HepG2 (cell line): ENCODE results near the gene RASL12. TPM values are rescaled to one million over a fixed set of nuclear protein-coding genes. Genes with fewer than 3 reads are reported as not detected.

Experiments used
- ATAC-seq: fragments of 200-7000 bp; cut with Tn5 transposase; 3 replicates; pipeline ENCODE4 v1.9.1; 2020; ENCODE audit warnings: mild to moderate bottlenecking, moderate library complexity
- BruUV-seq: library from RNA; stranded (reverse); fragments of 400-500 nt; replicated peaks from 2 replicates; lab custom pipeline; 2021; lab: Mats Ljungman, UMichigan
- CTCF ChIA-PET: fragments of 300-600 bp; formaldehyde crosslinking; extraction: SDS; loops from one replicate; lab custom pipeline; 2021; ENCODE audit warnings: low total read pairs, inconsistent platforms, low intra/inter-chr PET ratio; lab: Yijun Ruan, JAX
- POLR2A ChIA-PET: fragments of 350-600 bp; sonication (Branson Sonifier 250); formaldehyde crosslinking; loops from one replicate; lab custom pipeline; 2020; ENCODE audit warnings: antibody characterized with exemption, inconsistent platforms; lab: Yijun Ruan, JAX
- DNase-seq: peaks from one replicate; pipeline ENCODE4 v3.0.0-alpha.2; 2015; ENCODE audit warnings: low spot score
- FAIRE-seq: peaks from 3 replicates; lab custom pipeline; 2011; peaks lifted over from hg19 to GRCh38; lab: Jason Lieb, UNC
- H2AFZ ChIP-seq: one replicate; pipeline ENCODE4 v1.6.1; 2011; ENCODE audit warnings: low read length, inconsistent platforms
- H3K27ac ChIP-seq: fragments of 300-600 bp; 3 replicates; pipeline ENCODE4 v1.8.0; 2011; ENCODE audit warnings: mixed run types, mild to moderate bottlenecking, mixed read lengths, low read length, inconsistent platforms; ENCODE audit not compliant: insufficient read depth; ENCODE audit errors: extremely low read length
- H3K27me3 ChIP-seq, 2 experiments: fragments of 200-600 bp in 1 of 2; 2 replicates in 1 of 2; 3 replicates in 1 of 2; pipeline versions ENCODE4 v1.6.0 to v1.8.0; 2011; ENCODE audit warnings: low read length in 2 of 2, mild to moderate bottlenecking in 2 of 2, moderate library complexity in 2 of 2, inconsistent platforms in 1 of 2; ENCODE audit not compliant: insufficient read depth in 2 of 2, control insufficient read depth in 1 of 2
- H3K36me3 ChIP-seq, 2 experiments: fragments of 200-600 bp in 1 of 2; replicated peaks in 1 of 2; 2 replicates in 1 of 2; 3 replicates in 1 of 2; pipeline versions ENCODE4 v1.5.1 to v1.8.0; 2011; ENCODE audit warnings: low read length in 2 of 2, inconsistent platforms in 1 of 2; ENCODE audit not compliant: insufficient read depth in 2 of 2, control insufficient read depth in 1 of 2
- H3K4me1 ChIP-seq: 2 replicates; pipeline ENCODE4 v1.5.1; 2012; ENCODE audit warnings: low read length, inconsistent platforms; ENCODE audit not compliant: insufficient read depth
- H3K4me2 ChIP-seq: 2 replicates; pipeline ENCODE4 v1.6.0; 2011; ENCODE audit warnings: low read depth, low read length, inconsistent platforms
- H3K4me3 ChIP-seq, 3 experiments: fragments of 200-600 bp in 1 of 3; sonication (generic), shearing (Covaris generic) in 1 of 3; replicated peaks in 1 of 3; 2 replicates each; pipeline ENCODE4 v1.5.1; 2011 to 2016; ENCODE audit warnings: low read length in 3 of 3, inconsistent platforms in 2 of 3, low read depth in 2 of 3, mild to moderate bottlenecking in 2 of 3, control low read depth in 1 of 3, mixed read lengths in 1 of 3; ENCODE audit not compliant: insufficient read depth in 1 of 3
- H3K79me2 ChIP-seq: one replicate; pipeline ENCODE4 v1.6.1; 2011; ENCODE audit warnings: low read length, inconsistent platforms; ENCODE audit not compliant: insufficient read depth
- H3K9ac ChIP-seq: 2 replicates; pipeline ENCODE4 v1.6.0; 2011; ENCODE audit warnings: mild to moderate bottlenecking, low read depth, low read length, inconsistent platforms; ENCODE audit not compliant: insufficient read depth
- H3K9me3 ChIP-seq: 2 replicates; pipeline ENCODE4 v1.5.1; 2012; ENCODE audit warnings: mild to moderate bottlenecking, low read length
- H4K20me1 ChIP-seq: 2 replicates; pipeline ENCODE4 v1.6.0; 2011; ENCODE audit warnings: inconsistent platforms, mild to moderate bottlenecking, low read length, moderate library complexity; ENCODE audit not compliant: insufficient read depth
- BHLHE40 ChIP-seq: IDR thresholded peaks from 2 replicates; pipeline ENCODE4 v1.6.1; 2011; ENCODE audit warnings: low read length, improper control_type of control experiment
- CHCHD3 ChIP-seq: sonication (generic); formaldehyde crosslinking; IDR thresholded peaks from 2 replicates; pipeline ENCODE4 v1.8.0; 2022; ENCODE audit warnings: mild to moderate bottlenecking, missing genetic modification reagents, moderate library complexity
- CREB1 ChIP-seq, 2 experiments: fragments of 450-650 bp in 1 of 2; IDR thresholded peaks; 2 replicates each; pipeline ENCODE4 v1.6.1; 2016 to 2017; ENCODE audit warnings: control low read depth in 1 of 2, mild to moderate bottlenecking in 1 of 2, missing compliant biosample characterization in 1 of 2, missing genetic modification characterization in 1 of 2
- CTCF ChIP-seq: sonication (generic); formaldehyde crosslinking; IDR thresholded peaks from 2 replicates; pipeline ENCODE4 v1.5.0; 2020; ENCODE audit warnings: mild to moderate bottlenecking, missing genetic modification reagents, moderate library complexity
- DDIT3 ChIP-seq: sonication (generic); formaldehyde crosslinking; IDR thresholded peaks from 2 replicates; pipeline ENCODE4 v1.4.0; 2020; ENCODE audit warnings: mild to moderate bottlenecking, missing genetic modification reagents
- FOSL2 ChIP-seq: sonication (generic); formaldehyde crosslinking; IDR thresholded peaks from 2 replicates; pipeline ENCODE4 v1.4.0; 2020; ENCODE audit warnings: missing genetic modification reagents
- GATA4 ChIP-seq: sonication (generic); IDR thresholded peaks from 2 replicates; pipeline ENCODE4 v1.6.1; 2016; ENCODE audit warnings: antibody characterized with exemption, low read depth, borderline replicate concordance
- LBX2 ChIP-seq: sonication (generic); formaldehyde crosslinking; IDR thresholded peaks from 2 replicates; pipeline ENCODE4 v1.5.0; 2020; ENCODE audit warnings: missing genetic modification reagents, mild to moderate bottlenecking, borderline replicate concordance
- MLLT10 ChIP-seq: sonication (generic); formaldehyde crosslinking; IDR thresholded peaks from 2 replicates; pipeline ENCODE4 v1.4.0; 2020; ENCODE audit warnings: missing genetic modification reagents
- NR1H2 ChIP-seq: sonication (generic); formaldehyde crosslinking; IDR thresholded peaks from 2 replicates; pipeline ENCODE4 v1.8.1; 2022; ENCODE audit warnings: low read depth, missing genetic modification reagents, borderline replicate concordance
- PAWR ChIP-seq: sonication (generic); formaldehyde crosslinking; IDR thresholded peaks from 2 replicates; pipeline ENCODE4 v1.4.0; 2020; ENCODE audit warnings: missing genetic modification reagents, mild to moderate bottlenecking, borderline replicate concordance
- PHB2 ChIP-seq: fragments of 450-650 bp; IDR thresholded peaks from 2 replicates; pipeline ENCODE4 v1.6.1; 2018; ENCODE audit not compliant: partially characterized antibody
- SNAI1 ChIP-seq: sonication (generic); formaldehyde crosslinking; IDR thresholded peaks from 2 replicates; pipeline ENCODE4 v1.5.0; 2020; ENCODE audit warnings: mild to moderate bottlenecking, missing genetic modification reagents, borderline replicate concordance
- SOX5 ChIP-seq: IDR thresholded peaks from 2 replicates; pipeline ENCODE4 v1.6.1; 2016; ENCODE audit warnings: borderline replicate concordance
- SRSF4 ChIP-seq: fragments of 200-400 bp; formaldehyde crosslinking; IDR thresholded peaks from one replicate; pipeline ENCODE4 v1.6.1; 2018; ENCODE audit warnings: mild to moderate bottlenecking, low read depth, low read length, moderate library complexity; ENCODE audit not compliant: poor library complexity, severe bottlenecking
- TEAD2 ChIP-seq: sonication (generic); formaldehyde crosslinking; IDR thresholded peaks from 2 replicates; pipeline ENCODE4 v1.9.0; 2021; ENCODE audit warnings: missing genetic modification reagents
- TFE3 ChIP-seq: IDR thresholded peaks from 2 replicates; pipeline ENCODE4 v1.6.1; 2016
- WIZ ChIP-seq: sonication (generic); formaldehyde crosslinking; IDR thresholded peaks from 2 replicates; pipeline ENCODE4 v1.5.1; 2020; ENCODE audit warnings: mild to moderate bottlenecking, missing genetic modification reagents
- ZFP62 ChIP-seq: sonication (generic); formaldehyde crosslinking; IDR thresholded peaks from 2 replicates; pipeline ENCODE4 v1.4.0; 2020; ENCODE audit warnings: missing genetic modification reagents
- WGBS: methylation state at CpG from one replicate; pipeline ENCODE4 v1.1.6; 2017; ENCODE audit warnings: low lambda C conversion rate; 5-methylcytosine and 5-hydroxymethylcytosine counted together
- in situ Hi-C: cut with HindIII; loops from 2 replicates; pipeline ENCODE4 v1.10.0; 2017; ENCODE audit warnings: low pct_unique_long_range_greater_than_20kb; ENCODE audit not compliant: extremely low pct_ligation_motif_present
- intact Hi-C: fragments of 100-400 bp; cut with micrococcal nuclease; formaldehyde crosslinking; loops from one replicate; pipeline ENCODE4 v1.10.0; 2022; ENCODE audit not compliant: unreplicated experiment
- polyA plus RNA-seq, 8 experiments: library from polyadenylated mRNA; depleted of rRNA in 3 of 8; stranded (reverse) in 7 of 8; unstranded in 1 of 8; fragments of >200 nt; fragmentation: Illumina TruSeq in 4 of 8; extraction: Trizol in 4 of 8; gene quantifications; 2 replicates each; pipeline versions ENCODE4 v1.2.1 to v1.2.3, GENCODE V29; 2011 to 2016; ENCODE audit warnings: low read depth in 4 of 8, missing spikeins in 1 of 8, mixed read lengths in 1 of 8; ENCODE audit not compliant: insufficient read depth in 1 of 8
- total RNA-seq, 5 experiments: library from RNA; depleted of rRNA; stranded (reverse); fragments of >200 nt; fragmentation: Illumina TruSeq; extraction: Trizol; gene quantifications; 2 replicates each; pipeline ENCODE4 v1.2.3, GENCODE V29; 2016; ENCODE audit warnings: low read depth in 1 of 5

Gene RASL12
- total and polyA plus RNA-seq, 2 of the 13 experiments (the other 11 are each of a cell fraction or from before 2014, with no cell fraction given) = 0.16 to 0.55 TPM

- no peaks in the 10 kb centered on the region for H3K9me3 ChIP-seq
- H4K20me1 ChIP-seq = no peaks in the 10 kb centered on the region
- BruUV-seq = no TSS peak
- H3K4me1 ChIP-seq = peaks cover 65% of the 10 kb centered on the region
- no peak overlapping the region for H3K27ac ChIP-seq
- peak overlapping the region; percentile 23; the same call in 1 of the 2 replicates for H3K9ac ChIP-seq
- peak overlapping the region; percentile 21 for H2AFZ ChIP-seq
- peak; percentile 63 for ATAC-seq
- intact Hi-C loops (loop anchor here (1.0 to 10.0 kb wide), 8 partner anchors 12 to 264 kb away; partner anchors contain the start of genes CLPX, RNU5A-1 and SLC51B), in situ Hi-C loops (loop anchor here (10.0 kb wide), 2 partner anchors 51 to 261 kb away; partner anchors contain the start of gene RNU5A-1)
- POLR2A ChIA-PET = interaction anchor here (0.7 to 1.3 kb wide), 6 partner anchors 11 to 267 kb away, joined by 3 to 7 read pairs (median 4); partner anchors contain the start of gene SLC51B
- H3K79me2 ChIP-seq = peaks cover 2% of the 10 kb centered on the region
- CTCF ChIA-PET = interaction anchor here (0.8 to 3.1 kb wide), 13 partner anchors 10 to 303 kb away, joined by 3 to 56 read pairs (median 6); no protein-coding TSS in a partner anchor
- DNase-seq = peak; percentile 63
- 2% methylated on average over 4 of the region's 4 CpGs for WGBS
- H3K4me3 ChIP-seq = peak overlapping the region; percentile 17 to 52 (median 34); a peak in 3 of 6 replicates
- H3K36me3 ChIP-seq = no peaks in the 10 kb centered on the region
- peak overlapping the region; percentile 70 for H3K4me2 ChIP-seq
- H3K27me3 ChIP-seq = no peaks in the 10 kb centered on the region; a peak in 1 of 5 replicates
- FAIRE-seq = peak; percentile 70
- TF ChIP-seq MLLT10 (no peak), SNAI1 (no peak), CREB1 (IDR thresholded peaks at IDR 0.05) (no peak), CREB1 (CRISPR knock-in tag; IDR thresholded peaks at IDR 0.05) (no peak), TFE3 (CRISPR knock-in tag) (0 out of 2 replicates have a peak, but pooled peaks have one; percentile 39), TEAD2 (CRISPR knock-in tag) (no peak), LBX2 (CRISPR knock-in tag) (no peak), GATA4 (no peak), SRSF4 (no peak), PAWR (CRISPR knock-in tag) (no peak), BHLHE40 (peak; percentile 48; the same call in 1 of the 2 replicates), WIZ (CRISPR knock-in tag) (no peak), ZFP62 (no peak), NR1H2 (CRISPR knock-in tag) (no peak), CTCF (peak; percentile 79), PHB2 (no peak), CHCHD3 (no peak), FOSL2 (CRISPR knock-in tag) (0 out of 2 replicates have a peak, but pooled peaks have one; percentile 7), DDIT3 (CRISPR knock-in tag) (no peak), SOX5 (CRISPR knock-in tag) (0 out of 2 replicates have a peak, but pooled peaks have one; percentile 13)
These were observed 34.0 kb downstream of the RASL12 start for GRCh38 chr15:65033659-65034269.
